GM18951 (cell line): ENCODE data around the gene HTR3C.

ENCODE experiments used
- POLR2A ChIP-seq: IDR thresholded peaks from 4 replicates; pipeline ENCODE4 v1.6.1; 2011; ENCODE audit warnings: mild to moderate bottlenecking; ENCODE audit not compliant: insufficient read length, insufficient read depth; ENCODE audit errors: extremely low read depth
- in situ Hi-C: fragments of 300-500 bp; cut with MboI; formaldehyde crosslinking; loops from one replicate; pipeline ENCODE4 v1.12.0; 2022; ENCODE audit warnings: low sequenced_read_pairs, mixed read lengths, inconsistent platforms; ENCODE audit not compliant: unreplicated experiment

Gene HTR3C

DNA sequence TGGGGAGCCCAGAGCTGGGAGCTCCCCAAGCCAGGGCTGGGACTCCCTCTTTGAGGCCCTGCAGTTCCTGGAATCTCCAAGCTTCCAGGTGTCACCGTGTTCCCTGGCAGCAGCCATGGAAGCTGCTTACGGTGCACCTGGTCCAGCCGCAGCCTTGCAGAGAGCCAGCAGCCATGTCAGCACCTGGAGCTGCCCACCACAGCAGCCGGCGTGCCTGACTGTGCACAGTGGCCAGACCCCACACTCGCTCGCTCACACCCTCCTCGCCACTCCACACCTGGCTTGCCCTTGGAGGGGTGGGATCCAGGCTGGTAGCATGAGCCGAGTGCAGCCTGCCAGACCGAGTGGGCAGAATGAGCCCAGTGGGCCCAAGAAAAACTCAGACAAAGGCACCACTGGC, 29.2 kb downstream of the HTR3C start:
- in situ Hi-C loops = no loop called here
- no peak for TF ChIP-seq POLR2A

DNA sequence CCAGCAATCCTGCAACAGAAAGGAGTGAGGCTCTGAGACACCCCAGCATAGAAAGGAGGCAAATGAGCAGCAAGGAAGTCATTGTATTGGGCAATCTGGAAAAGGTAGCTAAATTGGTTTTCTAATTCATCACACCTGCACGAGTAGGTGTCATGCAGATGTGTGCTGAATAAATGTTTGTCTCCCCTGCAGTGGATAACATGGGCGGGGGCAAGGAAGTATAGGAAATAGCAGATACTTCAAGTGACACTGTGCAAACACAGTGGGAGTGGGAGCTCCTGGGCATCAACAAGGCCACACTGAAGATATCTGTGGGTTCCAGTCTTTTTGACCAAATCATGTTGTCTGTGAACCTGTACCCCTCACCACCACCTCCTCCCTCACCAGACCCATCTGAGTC, 29.6 kb downstream of the HTR3C start:
- in situ Hi-C loops = no loop called here
- TF ChIP-seq POLR2A = no peak

DNA sequence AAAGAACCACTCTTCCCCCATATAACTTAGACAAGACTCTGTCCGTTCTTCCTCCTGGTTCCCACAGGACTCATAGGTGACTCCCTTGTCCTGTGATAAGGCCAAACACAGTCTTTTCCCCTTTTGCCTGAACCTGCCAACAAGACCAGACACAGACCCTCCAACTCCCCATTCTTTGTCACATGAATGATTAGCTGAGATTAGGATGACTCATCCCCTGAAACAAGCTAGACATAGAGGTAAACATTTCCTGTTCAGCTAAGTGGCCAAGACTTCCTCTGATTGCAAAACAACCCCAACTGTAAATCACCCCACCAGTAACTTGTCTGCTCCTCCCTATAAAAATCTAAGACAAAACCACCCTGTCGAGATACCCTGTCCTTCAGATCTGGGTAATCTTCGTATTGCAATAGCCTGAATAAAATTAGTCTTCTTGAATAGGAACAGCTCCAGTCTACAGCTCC, 32.6 kb downstream of the HTR3C start:
- in situ Hi-C loops = no loop called here
- TF ChIP-seq POLR2A = no peak

DNA sequence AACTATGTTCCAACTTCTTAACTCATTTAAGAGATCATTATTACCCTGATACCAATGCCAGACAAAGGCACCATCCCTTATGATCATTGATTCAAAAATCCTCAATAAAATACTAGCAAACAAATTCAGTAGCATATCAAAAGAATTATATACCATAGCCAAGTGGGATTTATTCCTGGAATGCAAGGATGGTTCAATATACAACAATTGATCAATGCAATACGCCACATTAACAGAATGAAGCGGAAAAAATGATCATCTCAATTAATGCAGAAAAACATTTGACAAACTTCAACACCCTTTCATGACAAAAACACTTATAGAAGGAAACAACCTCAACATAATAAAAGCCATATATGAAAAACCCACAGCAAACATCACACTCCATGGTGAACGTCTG, 39.4 kb downstream of the HTR3C start:
- TF ChIP-seq POLR2A = no peak
- in situ Hi-C loops = no loop called here

DNA sequence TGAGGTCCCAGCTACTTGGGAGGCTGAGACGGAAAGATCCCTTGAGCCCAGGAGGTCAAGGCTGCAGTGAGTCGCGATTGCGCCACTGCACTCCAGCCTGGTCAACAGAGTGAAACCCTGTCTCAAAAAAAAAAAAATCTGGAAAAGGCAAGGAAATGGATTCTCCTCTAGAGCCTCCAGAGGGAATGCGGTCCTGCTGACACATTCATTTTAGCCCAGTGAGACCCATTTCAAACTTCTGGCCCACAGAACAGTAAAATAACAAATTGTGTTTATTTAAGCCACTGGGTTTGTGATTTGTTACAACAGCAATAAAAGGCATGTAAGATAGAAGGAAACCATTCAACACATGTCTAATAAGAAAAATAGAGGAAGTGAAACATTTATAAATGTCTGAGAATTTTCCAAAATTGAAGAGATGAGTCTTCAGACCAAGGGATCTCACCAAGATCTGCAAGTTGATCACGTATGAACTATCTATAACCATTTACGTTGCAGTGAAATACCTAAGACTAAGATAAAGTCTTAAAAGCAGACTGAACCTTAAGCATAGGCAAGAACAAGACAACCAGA, 44.0 kb downstream of the HTR3C start, which contains the start of gene HTR3E:
HTR3E (plus strand) TSS at position 254 of the 573 bp plus-strand sequence. CDS start 466 bp downstream, outside the sequence.
- in situ Hi-C loops = no loop called here
- TF ChIP-seq POLR2A = no peak

DNA sequence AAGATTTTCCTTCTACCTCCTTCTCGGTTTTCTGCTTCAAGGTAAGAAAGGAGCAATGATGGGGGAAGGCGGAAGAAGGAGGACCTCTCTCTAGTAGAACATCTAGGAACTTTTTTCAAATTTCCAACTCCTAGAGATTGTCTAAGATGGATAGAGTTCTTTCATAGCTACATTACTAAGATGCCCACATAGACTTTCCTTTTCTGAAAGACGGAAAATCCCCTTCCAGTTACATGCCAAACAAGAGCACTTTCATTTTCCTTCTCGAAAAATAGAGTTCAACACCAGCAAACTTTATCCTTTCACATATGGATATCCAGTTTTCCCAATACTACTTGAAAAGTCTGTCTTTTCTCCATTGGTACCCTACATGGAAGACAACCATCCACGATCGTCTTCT, 44.7 kb downstream of the HTR3C start:
- no peak for TF ChIP-seq POLR2A
- in situ Hi-C loops = no loop called here

DNA sequence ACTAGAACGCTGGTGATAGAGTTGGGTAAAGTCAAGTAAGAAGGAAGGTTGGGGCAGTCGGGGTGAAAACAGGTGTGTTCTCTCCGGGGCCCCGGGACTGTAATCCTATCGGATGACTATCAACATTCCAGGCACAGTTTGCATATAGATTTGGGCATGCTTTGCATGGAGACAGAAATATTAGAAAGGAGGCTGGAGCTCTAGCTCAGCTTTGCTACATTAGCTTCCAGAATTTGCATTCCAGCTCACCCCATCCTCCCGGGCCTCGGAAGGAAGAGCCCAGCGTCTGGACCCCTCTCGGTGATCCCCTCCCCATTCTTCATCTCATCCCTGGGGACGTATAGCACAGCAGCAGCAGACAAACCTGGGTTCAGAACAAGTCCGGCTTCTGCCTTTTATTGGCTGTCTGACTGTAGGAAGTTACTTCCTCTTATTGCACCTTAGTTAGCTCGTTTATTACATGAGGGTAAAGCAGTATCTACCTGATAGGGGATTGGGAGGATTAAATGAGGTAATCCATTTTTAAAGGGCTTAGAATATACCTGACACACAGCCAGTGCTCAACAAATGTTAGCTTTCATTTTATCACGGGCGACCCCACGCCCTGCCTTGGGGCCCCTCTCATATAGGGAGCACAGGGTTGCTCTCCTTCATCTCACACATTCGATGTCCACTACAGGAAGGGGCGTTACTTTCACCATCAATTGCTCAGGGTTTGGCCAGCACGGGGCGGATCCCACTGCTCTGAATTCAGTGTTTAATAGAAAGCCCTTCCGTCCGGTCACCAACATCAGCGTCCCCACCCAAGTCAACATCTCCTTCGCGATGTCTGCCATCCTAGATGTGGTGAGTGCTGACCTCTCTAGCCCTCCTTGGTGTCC, 47.2 kb downstream of the HTR3C start:
- in situ Hi-C loops = no loop called here
- no peak for TF ChIP-seq POLR2A
